ENCODE results near the gene PROB1.
"Not testable (repeated sequence)": the region's sequence is repeated elsewhere in the genome, so short reads cannot be mapped to it uniquely, and the experiment has no call there.

The PROB1 gene

GRCh38 chr5:139413153-139413552, 18.2 kb upstream of the PROB1 start:
- DNase-seq (ENCODE audit: low read depth in 1 of 2, low spot score in 1 of 2), result no peak

GRCh38 chr5:139410993-139411828, 16.3 kb upstream of the PROB1 start:
- no peak for DNase-seq (ENCODE audit: low read depth in 1 of 2, low spot score in 1 of 2)

- DNase-seq (ENCODE audit: low read depth in 1 of 2, low spot score in 1 of 2), result no peak
Observed at GRCh38 chr5:139410121-139410992, 15.5 kb upstream of the PROB1 start.

GRCh38 chr5:139409116-139409515, 14.2 kb upstream of the PROB1 start:
- DNase-seq (ENCODE audit: low read depth in 1 of 2, low spot score in 1 of 2), result not testable (repeated sequence)

- no peak for DNase-seq (ENCODE audit: low read depth in 1 of 2, low spot score in 1 of 2)
Observed at GRCh38 chr5:139408191-139408590, 13.3 kb upstream of the PROB1 start.

- no peak for DNase-seq (ENCODE audit: low read depth in 1 of 2, low spot score in 1 of 2)
Observed at GRCh38 chr5:139407517-139407916, 12.6 kb upstream of the PROB1 start.

- no peak for DNase-seq (ENCODE audit: low read depth in 1 of 2, low spot score in 1 of 2)
Observed at GRCh38 chr5:139406963-139407362, 12.1 kb upstream of the PROB1 start.

GRCh38 chr5:139404484-139404840, 9.6 kb upstream of the PROB1 start:
- DNase-seq (ENCODE audit: low read depth in 1 of 2, low spot score in 1 of 2), result no peak

- peak; percentile 95 to 96 for DNase-seq (ENCODE audit: low read depth in 1 of 2, low spot score in 1 of 2)
Observed at GRCh38 chr5:139403787-139404483, 9.0 kb upstream of the PROB1 start, which contains the start of gene SPATA24. Gene SPATA24 (minus strand): TSS chr5:139404089. CDS start chr5:139404060, 29 bp downstream.

- DNase-seq (ENCODE audit: low read depth in 1 of 2, low spot score in 1 of 2), result no peak
Observed at GRCh38 chr5:139403418-139403786, 8.5 kb upstream of the PROB1 start.

GRCh38 chr5:139402561-139403158, 7.8 kb upstream of the PROB1 start:
- no peak for DNase-seq (ENCODE audit: low read depth in 1 of 2, low spot score in 1 of 2)

GRCh38 chr5:139401546-139401945, 6.6 kb upstream of the PROB1 start:
- no peak for DNase-seq (ENCODE audit: low read depth in 1 of 2, low spot score in 1 of 2)

- no peak for DNase-seq (ENCODE audit: low read depth in 1 of 2, low spot score in 1 of 2)
Observed at GRCh38 chr5:139399501-139400121, 4.7 kb upstream of the PROB1 start.

- DNase-seq (ENCODE audit: low read depth in 1 of 2, low spot score in 1 of 2), result no peak
Observed at GRCh38 chr5:139397921-139398320, 3.0 kb upstream of the PROB1 start.

- DNase-seq (ENCODE audit: low read depth in 1 of 2, low spot score in 1 of 2), result no peak
Observed at GRCh38 chr5:139396691-139397090, 1.8 kb upstream of the PROB1 start.

GRCh38 chr5:139395844-139396640, 1.1 kb upstream of the PROB1 start:
- DNase-seq (ENCODE audit: low read depth in 1 of 2, low spot score in 1 of 2), result no peak

GRCh38 chr5:139394123-139394653, 716 bp downstream of the PROB1 start:
- peak in 1 of 2 donors; percentile 59 for DNase-seq (ENCODE audit: low read depth in 1 of 2, low spot score in 1 of 2)

- no peak for DNase-seq (ENCODE audit: low read depth in 1 of 2, low spot score in 1 of 2)
Observed at GRCh38 chr5:139393497-139394122, 1.3 kb downstream of the PROB1 start.
